ENCODE measurements around the gene GADL1.

The GADL1 gene

GRCh38 chr3:30713885-30714503, 180.5 kb downstream of the GADL1 start:
- DNase-seq = no peak

GRCh38 chr3:30712991-30713390, 181.5 kb downstream of the GADL1 start:
- DNase-seq = no peak

- DNase-seq = no peak
These were observed 182.6 kb downstream of the GADL1 start for GRCh38 chr3:30711867-30712266.

- no peak for DNase-seq
These were observed 183.3 kb downstream of the GADL1 start for GRCh38 chr3:30711151-30711550.

- DNase-seq = no peak
These were observed 184.4 kb downstream of the GADL1 start for GRCh38 chr3:30710017-30710416.

GRCh38 chr3:30708472-30708871, 186.0 kb downstream of the GADL1 start:
- DNase-seq = no peak

- no peak for DNase-seq
These were observed 186.6 kb downstream of the GADL1 start for GRCh38 chr3:30707825-30708224.

GRCh38 chr3:30704931-30705890, 189.2 kb downstream of the GADL1 start:
- no peak for DNase-seq

GRCh38 chr3:30702828-30703397, 191.5 kb downstream of the GADL1 start:
- no peak for DNase-seq

GRCh38 chr3:30702038-30702827, 192.2 kb downstream of the GADL1 start:
- no peak for DNase-seq

GRCh38 chr3:30700702-30701321, 193.6 kb downstream of the GADL1 start:
- DNase-seq = no peak

GRCh38 chr3:30699927-30700326, 194.5 kb downstream of the GADL1 start:
- no peak for DNase-seq

GRCh38 chr3:30698549-30698948, 195.9 kb downstream of the GADL1 start:
- no peak for DNase-seq

GRCh38 chr3:30696896-30697295, 197.6 kb downstream of the GADL1 start:
- no peak for DNase-seq

- DNase-seq = no peak
These were observed 198.1 kb downstream of the GADL1 start for GRCh38 chr3:30696403-30696819.

GRCh38 chr3:30695302-30696061, 199.0 kb downstream of the GADL1 start:
- DNase-seq = no peak

- DNase-seq = no peak
These were observed 199.8 kb downstream of the GADL1 start for GRCh38 chr3:30694668-30695067.

GRCh38 chr3:30694148-30694547, 200.3 kb downstream of the GADL1 start:
- no peak for DNase-seq

- DNase-seq = peak; percentile 12
These were observed 200.9 kb downstream of the GADL1 start for GRCh38 chr3:30693470-30694120.

- no peak for DNase-seq
These were observed 201.8 kb downstream of the GADL1 start for GRCh38 chr3:30692498-30693130.

GRCh38 chr3:30691944-30692343, 202.5 kb downstream of the GADL1 start:
- DNase-seq = no peak

Measured in DMS 273 treated with DMSO at 0.1 percent for 48 hours (cell line).